SU-DHL-6 (cell line): ENCODE results near the gene FAM53B.

Experiments
- H2AFZ ChIP-seq: fragments of 200-600 bp; sonication (generic); 2 replicates; pipeline ENCODE4 v1.6.1; 2014; ENCODE audit warnings: low read depth, mild to moderate bottlenecking, moderate library complexity, mixed read lengths, antibody characterized with exemption, low read length; ENCODE audit not compliant: severe bottlenecking
- H3F3A ChIP-seq: fragments of 200-600 bp; shearing (Covaris generic); 2 replicates; pipeline ENCODE4 v1.6.0; 2016; ENCODE audit warnings: antibody characterized with exemption, mild to moderate bottlenecking; ENCODE audit not compliant: insufficient read depth
- H3K27ac ChIP-seq: fragments of 200-600 bp; sonication (generic); 2 replicates; pipeline ENCODE4 v1.5.1; 2016; ENCODE audit warnings: low read depth, mild to moderate bottlenecking, low read length, moderate library complexity, mixed read lengths
- H3K27me3 ChIP-seq: fragments of 200-600 bp; sonication (generic), shearing (Covaris generic); 2 replicates; pipeline ENCODE4 v1.6.0; 2014; ENCODE audit warnings: mild to moderate bottlenecking, low read length
- H3K36me3 ChIP-seq: fragments of 200-600 bp; sonication (generic); 2 replicates; pipeline ENCODE4 v1.6.1; 2014; ENCODE audit warnings: mild to moderate bottlenecking, low read length, mixed read lengths
- H3K4me2 ChIP-seq: fragments of 300-600, 200-600 bp; shearing (Covaris generic), sonication (generic); 2 replicates; pipeline ENCODE4 v1.6.0; 2014; ENCODE audit warnings: low read length, low read depth, mild to moderate bottlenecking; ENCODE audit not compliant: poor library complexity, severe bottlenecking
- H3K4me3 ChIP-seq: fragments of 200-600 bp; sonication (generic); 2 replicates; pipeline ENCODE4 v1.5.1; 2014; ENCODE audit warnings: antibody characterized with exemption, low read length, mild to moderate bottlenecking, mixed read lengths; ENCODE audit not compliant: insufficient read depth, poor library complexity, severe bottlenecking
- H3K79me2 ChIP-seq: fragments of 200-600 bp; sonication (generic); 2 replicates; pipeline ENCODE4 v1.6.1; 2014; ENCODE audit warnings: mild to moderate bottlenecking, low read length, moderate library complexity; ENCODE audit not compliant: insufficient read depth
- H3K9ac ChIP-seq: fragments of 200-600 bp; sonication (generic); 2 replicates; pipeline ENCODE4 v1.7.0; 2014; ENCODE audit warnings: mild to moderate bottlenecking, low read length
- H3K9me2 ChIP-seq: fragments of 200-600 bp; sonication (generic); replicated peaks from 2 replicates; pipeline ENCODE4 v1.6.1; 2014; ENCODE audit warnings: low read length; ENCODE audit not compliant: insufficient read depth
- H3K9me3 ChIP-seq: fragments of 200-600 bp; sonication (generic); 2 replicates; pipeline ENCODE4 v1.6.1; 2014; ENCODE audit warnings: low read length, mixed read lengths; ENCODE audit not compliant: insufficient read depth
- H4K20me1 ChIP-seq: fragments of 200-600 bp; sonication (generic); 2 replicates; pipeline ENCODE4 v1.6.1; 2014; ENCODE audit warnings: low read depth, mild to moderate bottlenecking, antibody characterized with exemption, low read length, moderate library complexity, mixed read lengths
- CTCF ChIP-seq: fragments of 200-600 bp; sonication (generic); IDR thresholded peaks from one replicate; pipeline ENCODE4 v1.5.1; 2017; ENCODE audit warnings: antibody characterized with exemption, mild to moderate bottlenecking, low read length, moderate library complexity; ENCODE audit not compliant: insufficient read depth, poor library complexity, severe bottlenecking
- EZH2phosphoT487 ChIP-seq: fragments of 200-600 bp; sonication (generic), shearing (Covaris generic); conservative IDR thresholded peaks from 2 replicates; pipeline ENCODE4 v1.6.1; 2018; ENCODE audit warnings: mild to moderate bottlenecking, antibody characterized with exemption, low read length, moderate library complexity, mixed read lengths

Gene FAM53B

GRCh38 chr10:124677293-124677699 is 66.9 kb downstream of the FAM53B start:
- no peaks in the 10 kb centered on the region for H3K9me3 ChIP-seq
- no peak overlapping the region for H2AFZ ChIP-seq
- H4K20me1 ChIP-seq: peaks cover 41% of the 10 kb centered on the region; the same call in 1 of the 2 replicates
- no peaks in the 10 kb centered on the region for H3K27me3 ChIP-seq
- H3K36me3 ChIP-seq: peaks cover 27% of the 10 kb centered on the region; the same call in 1 of the 2 replicates
- H3K9me2 ChIP-seq: no peaks in the 10 kb centered on the region
- no peak overlapping the region for H3K4me2 ChIP-seq
- no peak overlapping the region for H3K4me3 ChIP-seq
- H3K27ac ChIP-seq: no peak overlapping the region
- no peak for TF ChIP-seq EZH2phosphoT487
- TF ChIP-seq CTCF: no peak
- peaks cover 100% of the 10 kb centered on the region for H3K79me2 ChIP-seq
- no peak overlapping the region for H3K9ac ChIP-seq
- no peaks in the 10 kb centered on the region for H3F3A ChIP-seq

- Histone ChIP-seq H3F3A (no peaks in the 10 kb centered on the region), H3K9me2 (no peaks in the 10 kb centered on the region), H3K79me2 (peaks cover 100% of the 10 kb centered on the region), H3K4me3 (no peak overlapping the region), H2AFZ (no peak overlapping the region), H4K20me1 (peaks cover 41% of the 10 kb centered on the region; the same call in 1 of the 2 replicates), H3K9ac (no peak overlapping the region), H3K27ac (no peak overlapping the region), H3K9me3 (no peaks in the 10 kb centered on the region), H3K4me2 (no peak overlapping the region), H3K36me3 (peaks cover 20% of the 10 kb centered on the region; the same call in 1 of the 2 replicates), H3K27me3 (no peaks in the 10 kb centered on the region)
- TF ChIP-seq CTCF (no peak), EZH2phosphoT487 (no peak)
Observed at GRCh38 chr10:124676416-124677062, 67.6 kb downstream of the FAM53B start.

GRCh38 chr10:124675824-124676223 is 68.4 kb downstream of the FAM53B start:
- no peak overlapping the region for H3K27ac ChIP-seq

GRCh38 chr10:124675261-124675660 is 68.9 kb downstream of the FAM53B start:
- peaks cover 13% of the 10 kb centered on the region; the same call in 1 of the 2 replicates for H3K36me3 ChIP-seq
- no peaks in the 10 kb centered on the region for H3K9me2 ChIP-seq
- H4K20me1 ChIP-seq: peaks cover 39% of the 10 kb centered on the region; the same call in 1 of the 2 replicates
- H3K79me2 ChIP-seq: peaks cover 100% of the 10 kb centered on the region
- no peaks in the 10 kb centered on the region for H3K9me3 ChIP-seq
- H3K4me2 ChIP-seq: no peak overlapping the region
- H3F3A ChIP-seq: no peaks in the 10 kb centered on the region
- TF ChIP-seq EZH2phosphoT487: no peak
- TF ChIP-seq CTCF: no peak
- no peaks in the 10 kb centered on the region for H3K27me3 ChIP-seq
- H3K4me3 ChIP-seq: no peak overlapping the region
- H3K9ac ChIP-seq: no peak overlapping the region
- H2AFZ ChIP-seq: no peak overlapping the region
- no peak overlapping the region for H3K27ac ChIP-seq

More at GRCh38 chr10:124675824-124676223, 68.4 kb downstream of the FAM53B start:
- Histone ChIP-seq H3F3A (no peaks in the 10 kb centered on the region), H3K9ac (no peak overlapping the region), H3K4me3 (no peak overlapping the region), H3K79me2 (peaks cover 100% of the 10 kb centered on the region), H3K9me2 (no peaks in the 10 kb centered on the region), H2AFZ (no peak overlapping the region), H3K4me2 (no peak overlapping the region), H3K27me3 (no peaks in the 10 kb centered on the region), H4K20me1 (peaks cover 43% of the 10 kb centered on the region; the same call in 1 of the 2 replicates), H3K9me3 (no peaks in the 10 kb centered on the region), H3K36me3 (peaks cover 13% of the 10 kb centered on the region; the same call in 1 of the 2 replicates)
- no peak for TF ChIP-seq EZH2phosphoT487
